ENCODE results near the gene ATG4D. TPM values are rescaled to one million over a fixed set of nuclear protein-coding genes. Genes with fewer than 3 reads are reported as not detected.

The ATG4D gene
- total and polyA plus RNA-seq, 10 of the 15 experiments (the other 5 are each of a cell fraction or from before 2014, with no cell fraction given): 0.39 to 28.7 (median 13.4) TPM

DNA sequence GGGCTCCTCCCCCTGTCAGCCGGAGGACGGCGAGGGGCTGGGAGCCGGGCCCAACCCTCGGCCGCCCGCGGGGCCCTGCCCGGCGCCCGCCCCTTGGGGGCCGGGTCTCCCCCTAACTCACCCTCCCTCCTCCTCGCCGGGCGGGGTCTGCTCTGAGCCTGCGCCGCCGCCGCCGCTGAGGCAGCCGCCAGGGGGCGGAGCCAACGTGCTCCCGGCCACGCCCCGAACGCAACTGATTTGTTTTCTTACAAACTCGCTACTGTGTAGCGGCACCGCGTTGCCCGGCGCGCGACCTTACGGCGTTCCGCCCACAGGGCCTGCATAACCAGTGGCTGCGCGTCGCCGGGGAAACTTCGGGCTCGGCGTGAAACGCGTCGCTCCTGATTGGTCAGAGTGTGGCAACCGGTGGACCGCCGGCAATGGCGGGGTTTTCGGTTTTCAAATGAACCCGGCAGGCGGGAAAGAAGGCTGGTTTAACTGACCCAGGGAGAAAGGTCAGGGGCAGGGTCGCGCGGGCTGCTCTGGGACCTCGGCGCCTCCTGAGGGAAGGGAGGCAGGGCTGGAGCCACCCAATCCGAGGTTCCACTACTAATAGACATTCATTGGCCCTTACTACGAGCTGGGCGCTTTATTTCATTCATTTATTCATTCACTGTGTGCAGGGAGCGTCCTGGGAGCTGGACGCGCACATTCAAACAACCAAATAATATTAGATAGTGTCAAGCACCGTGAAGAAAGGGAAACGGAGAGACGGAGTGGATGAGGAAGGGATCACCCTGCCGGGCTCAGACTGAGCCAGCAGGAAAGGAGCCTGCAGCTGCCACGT, 25.3 kb downstream of the ATG4D start, which contains the start of gene CDKN2D (continued):
- TF ChIP-seq NR2F1 (conservative IDR thresholded peaks at IDR 0.05) (peak; percentile 92), NFYA (IDR thresholded peaks at IDR 0.05; ENCODE audit: borderline replicate concordance, low read depth, low read length) (no peak; the same call in 1 of the 2 replicates), BCL11A (IDR thresholded peaks at IDR 0.05; ENCODE audit: low read depth, low read length) (no peak), ASH2L (IDR thresholded peaks at IDR 0.05; ENCODE audit: borderline replicate concordance, low read depth) (no peak), YY1 (IDR thresholded peaks at IDR 0.05; ENCODE audit: low read depth, low read length) (peak; percentile 84), ZNF24 (IDR thresholded peaks at IDR 0.05) (peak; percentile 85), NRF1 (conservative IDR thresholded peaks at IDR 0.05; ENCODE audit: low read depth, low read length) (peak; percentile 63), SMARCA5 (IDR thresholded peaks at IDR 0.05) (no peak), MYB (IDR thresholded peaks at IDR 0.05; ENCODE audit: borderline replicate concordance, low read depth, low read length) (no peak), STAT1 (conservative IDR thresholded peaks at IDR 0.05) (peak; percentile 70; the same call in 1 of the 2 replicates)
- TF ChIP-seq, protein P1, sequence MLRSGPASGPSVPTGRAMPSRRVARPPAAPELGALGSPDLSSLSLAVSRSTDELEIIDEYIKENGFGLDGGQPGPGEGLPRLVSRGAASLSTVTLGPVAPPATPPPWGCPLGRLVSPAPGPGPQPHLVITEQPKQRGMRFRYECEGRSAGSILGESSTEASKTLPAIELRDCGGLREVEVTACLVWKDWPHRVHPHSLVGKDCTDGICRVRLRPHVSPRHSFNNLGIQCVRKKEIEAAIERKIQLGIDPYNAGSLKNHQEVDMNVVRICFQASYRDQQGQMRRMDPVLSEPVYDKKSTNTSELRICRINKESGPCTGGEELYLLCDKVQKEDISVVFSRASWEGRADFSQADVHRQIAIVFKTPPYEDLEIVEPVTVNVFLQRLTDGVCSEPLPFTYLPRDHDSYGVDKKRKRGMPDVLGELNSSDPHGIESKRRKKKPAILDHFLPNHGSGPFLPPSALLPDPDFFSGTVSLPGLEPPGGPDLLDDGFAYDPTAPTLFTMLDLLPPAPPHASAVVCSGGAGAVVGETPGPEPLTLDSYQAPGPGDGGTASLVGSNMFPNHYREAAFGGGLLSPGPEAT (IDR thresholded peaks at IDR 0.05; ENCODE audit: low read depth): peak; percentile 39; the same call in 1 of the 2 replicates
- TF ChIP-seq, protein P2, sequence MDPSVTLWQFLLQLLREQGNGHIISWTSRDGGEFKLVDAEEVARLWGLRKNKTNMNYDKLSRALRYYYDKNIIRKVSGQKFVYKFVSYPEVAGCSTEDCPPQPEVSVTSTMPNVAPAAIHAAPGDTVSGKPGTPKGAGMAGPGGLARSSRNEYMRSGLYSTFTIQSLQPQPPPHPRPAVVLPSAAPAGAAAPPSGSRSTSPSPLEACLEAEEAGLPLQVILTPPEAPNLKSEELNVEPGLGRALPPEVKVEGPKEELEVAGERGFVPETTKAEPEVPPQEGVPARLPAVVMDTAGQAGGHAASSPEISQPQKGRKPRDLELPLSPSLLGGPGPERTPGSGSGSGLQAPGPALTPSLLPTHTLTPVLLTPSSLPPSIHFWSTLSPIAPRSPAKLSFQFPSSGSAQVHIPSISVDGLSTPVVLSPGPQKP (IDR thresholded peaks at IDR 0.05; ENCODE audit: low read depth, low read length): no peak
- TF ChIP-seq, protein P3, sequence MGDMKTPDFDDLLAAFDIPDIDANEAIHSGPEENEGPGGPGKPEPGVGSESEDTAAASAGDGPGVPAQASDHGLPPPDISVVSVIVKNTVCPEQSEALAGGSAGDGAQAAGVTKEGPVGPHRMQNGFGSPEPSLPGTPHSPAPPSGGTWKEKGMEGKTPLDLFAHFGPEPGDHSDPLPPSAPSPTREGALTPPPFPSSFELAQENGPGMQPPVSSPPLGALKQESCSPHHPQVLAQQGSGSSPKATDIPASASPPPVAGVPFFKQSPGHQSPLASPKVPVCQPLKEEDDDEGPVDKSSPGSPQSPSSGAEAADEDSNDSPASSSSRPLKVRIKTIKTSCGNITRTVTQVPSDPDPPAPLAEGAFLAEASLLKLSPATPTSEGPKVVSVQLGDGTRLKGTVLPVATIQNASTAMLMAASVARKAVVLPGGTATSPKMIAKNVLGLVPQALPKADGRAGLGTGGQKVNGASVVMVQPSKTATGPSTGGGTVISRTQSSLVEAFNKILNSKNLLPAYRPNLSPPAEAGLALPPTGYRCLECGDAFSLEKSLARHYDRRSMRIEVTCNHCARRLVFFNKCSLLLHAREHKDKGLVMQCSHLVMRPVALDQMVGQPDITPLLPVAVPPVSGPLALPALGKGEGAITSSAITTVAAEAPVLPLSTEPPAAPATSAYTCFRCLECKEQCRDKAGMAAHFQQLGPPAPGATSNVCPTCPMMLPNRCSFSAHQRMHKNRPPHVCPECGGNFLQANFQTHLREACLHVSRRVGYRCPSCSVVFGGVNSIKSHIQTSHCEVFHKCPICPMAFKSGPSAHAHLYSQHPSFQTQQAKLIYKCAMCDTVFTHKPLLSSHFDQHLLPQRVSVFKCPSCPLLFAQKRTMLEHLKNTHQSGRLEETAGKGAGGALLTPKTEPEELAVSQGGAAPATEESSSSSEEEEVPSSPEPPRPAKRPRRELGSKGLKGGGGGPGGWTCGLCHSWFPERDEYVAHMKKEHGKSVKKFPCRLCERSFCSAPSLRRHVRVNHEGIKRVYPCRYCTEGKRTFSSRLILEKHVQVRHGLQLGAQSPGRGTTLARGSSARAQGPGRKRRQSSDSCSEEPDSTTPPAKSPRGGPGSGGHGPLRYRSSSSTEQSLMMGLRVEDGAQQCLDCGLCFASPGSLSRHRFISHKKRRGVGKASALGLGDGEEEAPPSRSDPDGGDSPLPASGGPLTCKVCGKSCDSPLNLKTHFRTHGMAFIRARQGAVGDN (IDR thresholded peaks at IDR 0.05): no peak
- TF ChIP-seq, protein P4, sequence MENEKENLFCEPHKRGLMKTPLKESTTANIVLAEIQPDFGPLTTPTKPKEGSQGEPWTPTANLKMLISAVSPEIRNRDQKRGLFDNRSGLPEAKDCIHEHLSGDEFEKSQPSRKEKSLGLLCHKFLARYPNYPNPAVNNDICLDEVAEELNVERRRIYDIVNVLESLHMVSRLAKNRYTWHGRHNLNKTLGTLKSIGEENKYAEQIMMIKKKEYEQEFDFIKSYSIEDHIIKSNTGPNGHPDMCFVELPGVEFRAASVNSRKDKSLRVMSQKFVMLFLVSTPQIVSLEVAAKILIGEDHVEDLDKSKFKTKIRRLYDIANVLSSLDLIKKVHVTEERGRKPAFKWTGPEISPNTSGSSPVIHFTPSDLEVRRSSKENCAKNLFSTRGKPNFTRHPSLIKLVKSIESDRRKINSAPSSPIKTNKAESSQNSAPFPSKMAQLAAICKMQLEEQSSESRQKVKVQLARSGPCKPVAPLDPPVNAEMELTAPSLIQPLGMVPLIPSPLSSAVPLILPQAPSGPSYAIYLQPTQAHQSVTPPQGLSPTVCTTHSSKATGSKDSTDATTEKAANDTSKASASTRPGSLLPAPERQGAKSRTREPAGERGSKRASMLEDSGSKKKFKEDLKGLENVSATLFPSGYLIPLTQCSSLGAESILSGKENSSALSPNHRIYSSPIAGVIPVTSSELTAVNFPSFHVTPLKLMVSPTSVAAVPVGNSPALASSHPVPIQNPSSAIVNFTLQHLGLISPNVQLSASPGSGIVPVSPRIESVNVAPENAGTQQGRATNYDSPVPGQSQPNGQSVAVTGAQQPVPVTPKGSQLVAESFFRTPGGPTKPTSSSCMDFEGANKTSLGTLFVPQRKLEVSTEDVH (IDR thresholded peaks at IDR 0.05; ENCODE audit: low read depth, partially characterized antibody): peak; percentile 81
- TF ChIP-seq, protein P5, sequence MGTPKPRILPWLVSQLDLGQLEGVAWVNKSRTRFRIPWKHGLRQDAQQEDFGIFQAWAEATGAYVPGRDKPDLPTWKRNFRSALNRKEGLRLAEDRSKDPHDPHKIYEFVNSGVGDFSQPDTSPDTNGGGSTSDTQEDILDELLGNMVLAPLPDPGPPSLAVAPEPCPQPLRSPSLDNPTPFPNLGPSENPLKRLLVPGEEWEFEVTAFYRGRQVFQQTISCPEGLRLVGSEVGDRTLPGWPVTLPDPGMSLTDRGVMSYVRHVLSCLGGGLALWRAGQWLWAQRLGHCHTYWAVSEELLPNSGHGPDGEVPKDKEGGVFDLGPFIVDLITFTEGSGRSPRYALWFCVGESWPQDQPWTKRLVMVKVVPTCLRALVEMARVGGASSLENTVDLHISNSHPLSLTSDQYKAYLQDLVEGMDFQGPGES (IDR thresholded peaks at IDR 0.05): peak; percentile 87
- TF ChIP-seq, protein P6, sequence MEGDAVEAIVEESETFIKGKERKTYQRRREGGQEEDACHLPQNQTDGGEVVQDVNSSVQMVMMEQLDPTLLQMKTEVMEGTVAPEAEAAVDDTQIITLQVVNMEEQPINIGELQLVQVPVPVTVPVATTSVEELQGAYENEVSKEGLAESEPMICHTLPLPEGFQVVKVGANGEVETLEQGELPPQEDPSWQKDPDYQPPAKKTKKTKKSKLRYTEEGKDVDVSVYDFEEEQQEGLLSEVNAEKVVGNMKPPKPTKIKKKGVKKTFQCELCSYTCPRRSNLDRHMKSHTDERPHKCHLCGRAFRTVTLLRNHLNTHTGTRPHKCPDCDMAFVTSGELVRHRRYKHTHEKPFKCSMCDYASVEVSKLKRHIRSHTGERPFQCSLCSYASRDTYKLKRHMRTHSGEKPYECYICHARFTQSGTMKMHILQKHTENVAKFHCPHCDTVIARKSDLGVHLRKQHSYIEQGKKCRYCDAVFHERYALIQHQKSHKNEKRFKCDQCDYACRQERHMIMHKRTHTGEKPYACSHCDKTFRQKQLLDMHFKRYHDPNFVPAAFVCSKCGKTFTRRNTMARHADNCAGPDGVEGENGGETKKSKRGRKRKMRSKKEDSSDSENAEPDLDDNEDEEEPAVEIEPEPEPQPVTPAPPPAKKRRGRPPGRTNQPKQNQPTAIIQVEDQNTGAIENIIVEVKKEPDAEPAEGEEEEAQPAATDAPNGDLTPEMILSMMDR (IDR thresholded peaks at IDR 0.05 in 2 of 3, conservative IDR thresholded peaks at IDR 0.05 in 1 of 3; ENCODE audit: control insufficient read depth in 2 of 3, extremely low read depth in 1 of 3, insufficient read depth in 1 of 3, low read depth in 3 of 3, low read length in 3 of 3): no peak

All from GM12878 (cell line).